Measurements from ENCODE around the gene CLDN34. TPM values are rescaled to one million over a fixed set of nuclear protein-coding genes. Genes with fewer than 3 reads are reported as not detected.

Gene CLDN34
- total RNA-seq, 2 experiments from 2014 or later: not detected

DNA sequence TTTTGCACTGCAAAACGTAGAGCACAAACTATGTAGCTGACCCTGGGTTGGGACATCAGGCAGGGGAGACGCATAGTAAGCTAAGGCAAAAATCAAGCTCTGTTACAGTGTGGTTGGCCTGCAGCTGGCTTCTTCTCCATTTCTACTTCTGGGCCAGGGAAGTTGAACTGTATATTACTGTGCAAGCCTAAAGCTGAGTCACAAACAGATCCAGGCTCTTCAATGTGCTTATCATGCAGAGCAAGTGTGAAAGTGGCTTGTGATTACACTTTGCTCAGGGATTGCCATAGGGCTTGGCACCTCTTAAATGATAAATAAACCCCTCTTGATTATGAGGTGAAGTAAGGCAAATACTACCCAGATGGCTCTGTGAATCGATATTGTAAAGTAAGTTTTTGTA is 40.5 kb downstream of the CLDN34 start:
- POLR2A ChIA-PET: interaction anchor here (0.6 kb wide), 1 partner anchor 87 kb away, joined by 3 read pairs; no protein-coding TSS in a partner anchor
- TF ChIP-seq EZH2phosphoT487 (IDR thresholded peaks at IDR 0.05; ENCODE audit: borderline replicate concordance, low read depth, low read length): no peak
- TF ChIP-seq, protein P1, sequence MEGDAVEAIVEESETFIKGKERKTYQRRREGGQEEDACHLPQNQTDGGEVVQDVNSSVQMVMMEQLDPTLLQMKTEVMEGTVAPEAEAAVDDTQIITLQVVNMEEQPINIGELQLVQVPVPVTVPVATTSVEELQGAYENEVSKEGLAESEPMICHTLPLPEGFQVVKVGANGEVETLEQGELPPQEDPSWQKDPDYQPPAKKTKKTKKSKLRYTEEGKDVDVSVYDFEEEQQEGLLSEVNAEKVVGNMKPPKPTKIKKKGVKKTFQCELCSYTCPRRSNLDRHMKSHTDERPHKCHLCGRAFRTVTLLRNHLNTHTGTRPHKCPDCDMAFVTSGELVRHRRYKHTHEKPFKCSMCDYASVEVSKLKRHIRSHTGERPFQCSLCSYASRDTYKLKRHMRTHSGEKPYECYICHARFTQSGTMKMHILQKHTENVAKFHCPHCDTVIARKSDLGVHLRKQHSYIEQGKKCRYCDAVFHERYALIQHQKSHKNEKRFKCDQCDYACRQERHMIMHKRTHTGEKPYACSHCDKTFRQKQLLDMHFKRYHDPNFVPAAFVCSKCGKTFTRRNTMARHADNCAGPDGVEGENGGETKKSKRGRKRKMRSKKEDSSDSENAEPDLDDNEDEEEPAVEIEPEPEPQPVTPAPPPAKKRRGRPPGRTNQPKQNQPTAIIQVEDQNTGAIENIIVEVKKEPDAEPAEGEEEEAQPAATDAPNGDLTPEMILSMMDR (conservative IDR thresholded peaks at IDR 0.05; ENCODE audit: low read length): no peak
- H3K9me2 ChIP-seq (ENCODE audit: insufficient read depth, low read length): no peaks in the 10 kb centered on the region

DNA sequence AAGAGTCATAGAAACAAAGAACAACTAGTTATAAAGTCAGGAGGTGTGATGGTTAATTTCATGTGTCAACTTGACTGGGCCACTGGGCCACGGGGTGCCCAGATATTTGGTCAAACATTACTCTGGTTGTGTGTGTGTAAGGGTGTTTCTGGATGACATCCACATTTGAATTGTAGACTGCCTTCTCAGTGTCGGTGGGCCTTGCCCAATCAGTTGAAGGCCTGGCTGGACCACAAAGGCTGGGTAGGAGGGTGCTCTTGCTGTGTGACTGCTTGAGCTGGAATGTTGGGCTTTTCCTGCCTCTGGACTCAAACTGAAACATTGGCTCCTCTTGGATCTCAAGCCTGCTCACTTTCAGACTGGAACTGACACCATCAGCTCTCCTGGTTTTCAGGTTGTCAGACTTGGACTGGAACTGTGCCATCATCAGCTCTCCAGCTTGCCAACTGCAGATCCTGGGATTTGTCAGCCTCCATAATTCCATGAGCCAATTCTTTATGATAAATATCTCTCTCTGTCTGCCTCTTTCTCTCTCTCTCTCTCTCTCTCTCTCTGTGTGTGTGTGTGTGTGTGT is 41.4 kb downstream of the CLDN34 start:
- CTCF ChIA-PET (ENCODE audit: unreplicated experiment): interaction anchor here (0.8 kb wide), 1 partner anchor 111 kb away, joined by 4 read pairs; no protein-coding TSS in a partner anchor
- Histone ChIP-seq H2AFZ (ENCODE audit: low read length) (no peak overlapping the region), H3K9me2 (ENCODE audit: insufficient read depth, low read length) (no peaks in the 10 kb centered on the region), H3K4me1 (ENCODE audit: insufficient read depth, low read length, poor library complexity, severe bottlenecking) (peaks cover 20% of the 10 kb centered on the region), H3K4me3 (ENCODE audit: low read depth, low read length, poor library complexity, severe bottlenecking) (no peak overlapping the region), H3K9me3 (ENCODE audit: low read length) (no peaks in the 10 kb centered on the region), H3K4me2 (ENCODE audit: low read length) (no peak overlapping the region), H4K20me1 (ENCODE audit: insufficient read depth, low read length) (no peaks in the 10 kb centered on the region), H3K36me3 (ENCODE audit: insufficient read depth, low read length) (no peaks in the 10 kb centered on the region), H3K79me2 (ENCODE audit: insufficient read depth, low read depth, low read length) (no peaks in the 10 kb centered on the region), H3K27ac (ENCODE audit: low read depth, low read length, poor library complexity, severe bottlenecking) (no peak overlapping the region)
- intact Hi-C loops (cut with micrococcal nuclease; ENCODE audit: unreplicated experiment): no loop called here
- no TSS peak for BruUV-seq (replicated peaks)
- POLR2A ChIA-PET: interaction anchor here (0.9 kb wide), 1 partner anchor 106 kb away, joined by 4 read pairs; no protein-coding TSS in a partner anchor
- DNase-seq (ENCODE audit: low spot score): no peak
- TF ChIP-seq EZH2phosphoT487 (IDR thresholded peaks at IDR 0.05; ENCODE audit: borderline replicate concordance, low read depth, low read length): no peak
- TF ChIP-seq, protein P1 (conservative IDR thresholded peaks at IDR 0.05; ENCODE audit: low read length): no peak

More for the DNA sequence above, 40.5 kb downstream of the CLDN34 start:
- intact Hi-C loops (cut with micrococcal nuclease; ENCODE audit: unreplicated experiment): no loop called here
- Histone ChIP-seq H3K27ac (ENCODE audit: low read depth, low read length, poor library complexity, severe bottlenecking) (no peak overlapping the region), H3K4me3 (ENCODE audit: low read depth, low read length, poor library complexity, severe bottlenecking) (no peak overlapping the region), H3K9me3 (ENCODE audit: low read length) (no peaks in the 10 kb centered on the region), H3K4me2 (ENCODE audit: low read length) (no peak overlapping the region), H4K20me1 (ENCODE audit: insufficient read depth, low read length) (no peaks in the 10 kb centered on the region), H2AFZ (ENCODE audit: low read length) (no peak overlapping the region), H3K79me2 (ENCODE audit: insufficient read depth, low read depth, low read length) (no peaks in the 10 kb centered on the region), H3K36me3 (ENCODE audit: insufficient read depth, low read length) (no peaks in the 10 kb centered on the region), H3K4me1 (ENCODE audit: insufficient read depth, low read length, poor library complexity, severe bottlenecking) (peaks cover 20% of the 10 kb centered on the region)
- BruUV-seq (replicated peaks): no TSS peak
- no peak for DNase-seq (ENCODE audit: low spot score)
- CTCF ChIA-PET (ENCODE audit: unreplicated experiment): no interaction called here

DNA sequence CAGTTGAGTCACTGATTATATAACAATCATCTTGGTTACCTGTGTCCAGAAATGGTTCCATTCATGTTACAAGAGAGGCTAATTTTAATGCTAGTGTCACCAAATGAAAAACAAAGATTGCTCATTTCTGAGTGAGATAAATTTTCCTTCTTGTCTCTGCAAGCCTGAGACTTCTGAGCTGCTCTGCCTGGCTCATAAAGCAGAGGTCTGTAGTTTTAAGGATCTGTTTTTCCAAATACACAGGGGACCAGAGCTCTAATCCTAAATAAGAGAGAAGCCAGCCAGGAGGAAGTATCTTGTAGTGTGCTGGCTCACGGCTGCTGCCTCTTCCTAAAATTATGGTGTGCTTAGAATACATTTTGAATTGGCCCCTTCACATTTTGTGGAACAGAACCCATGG is 42.6 kb downstream of the CLDN34 start:
- Histone ChIP-seq H3K4me3 (ENCODE audit: low read depth, low read length, poor library complexity, severe bottlenecking) (no peak overlapping the region), H3K9me2 (ENCODE audit: insufficient read depth, low read length) (no peaks in the 10 kb centered on the region), H2AFZ (ENCODE audit: low read length) (no peak overlapping the region), H3K79me2 (ENCODE audit: insufficient read depth, low read depth, low read length) (no peaks in the 10 kb centered on the region), H3K4me2 (ENCODE audit: low read length) (no peak overlapping the region), H3K9me3 (ENCODE audit: low read length) (no peaks in the 10 kb centered on the region), H3K36me3 (ENCODE audit: insufficient read depth, low read length) (no peaks in the 10 kb centered on the region), H4K20me1 (ENCODE audit: insufficient read depth, low read length) (no peaks in the 10 kb centered on the region), H3K27ac (ENCODE audit: low read depth, low read length, poor library complexity, severe bottlenecking) (no peak overlapping the region), H3K4me1 (ENCODE audit: insufficient read depth, low read length, poor library complexity, severe bottlenecking) (peaks cover 25% of the 10 kb centered on the region)
- ChIA-PET CTCF (ENCODE audit: unreplicated experiment) (no interaction called here), POLR2A (interaction anchor here (0.9 kb wide), 1 partner anchor 104 kb away, joined by 4 read pairs; no protein-coding TSS in a partner anchor)
- DNase-seq (ENCODE audit: low spot score): no peak
- no TSS peak for BruUV-seq (replicated peaks)
- intact Hi-C loops (cut with micrococcal nuclease; ENCODE audit: unreplicated experiment): no loop called here
- no peak for TF ChIP-seq EZH2phosphoT487 (IDR thresholded peaks at IDR 0.05; ENCODE audit: borderline replicate concordance, low read depth, low read length)
- TF ChIP-seq, protein P1 (conservative IDR thresholded peaks at IDR 0.05; ENCODE audit: low read length): no peak
